ENCODE measurements around the gene FSTL4. TPM values are rescaled to one million over a fixed set of nuclear protein-coding genes. Genes with fewer than 3 reads are reported as not detected.

The FSTL4 gene
- total and polyA plus RNA-seq, 2 of the 4 experiments (the other 2 are of a cell fraction), result 0.18 TPM; not detected in 1

- POLR2A ChIA-PET (ENCODE audit: unreplicated experiment), result no interaction called here
- Histone ChIP-seq H3K4me1 (ENCODE audit: control insufficient read depth, insufficient read depth, low read length) (no peaks in the 10 kb centered on the region), H4K5ac (ENCODE audit: low read depth, low read length) (no peak overlapping the region), H2AK5ac (ENCODE audit: low read depth, low read length) (no peak overlapping the region), H2BK20ac (ENCODE audit: low read depth, low read length) (no peak overlapping the region), H3K9me1 (ENCODE audit: insufficient read depth, low read length) (no peaks in the 10 kb centered on the region), H3K79me1 (ENCODE audit: low read depth in 1 of 2, low read length in 2 of 2) (no peaks in the 10 kb centered on the region), H3K14ac (replicated peaks; ENCODE audit: low read depth, low read length) (no peak overlapping the region), H2BK5ac (ENCODE audit: low read depth, low read length, poor library complexity, severe bottlenecking) (no peak overlapping the region), H3K27me3 (ENCODE audit: control insufficient read depth, insufficient read depth, low read length) (peaks cover 8% of the 10 kb centered on the region; the same call in 1 of the 2 replicates), H3K4ac (ENCODE audit: low read depth, low read length) (no peak overlapping the region), H3K18ac (ENCODE audit: low read depth, low read length) (no peak overlapping the region), H3K56ac (ENCODE audit: extremely low read depth, insufficient read depth, low read length) (no peak overlapping the region), H2BK15ac (ENCODE audit: low read depth, low read length) (no peak overlapping the region), H4K91ac (ENCODE audit: insufficient read depth, low read depth, low read length) (no peak overlapping the region), H3K23ac (ENCODE audit: low read depth, low read length) (no peak overlapping the region), H4K8ac (ENCODE audit: low read depth in 2 of 2, low read length in 2 of 2) (no peak overlapping the region), H3K9me3 (ENCODE audit: control insufficient read depth, insufficient read depth, low read length) (no peaks in the 10 kb centered on the region), H4K20me1 (ENCODE audit: insufficient read depth, low read length) (no peaks in the 10 kb centered on the region), H3K4me3 (ENCODE audit: insufficient read depth, low read depth, low read length) (no peak overlapping the region), H3K36me3 (ENCODE audit: control insufficient read depth, insufficient read depth, low read length) (no peaks in the 10 kb centered on the region), H3K4me2 (ENCODE audit: low read depth, low read length) (no peak overlapping the region), H2BK120ac (ENCODE audit: low read depth, low read length) (no peak overlapping the region), H3K27ac (ENCODE audit: insufficient read depth, low read length) (no peak overlapping the region), H2AFZ (replicated peaks; ENCODE audit: low read length, poor library complexity) (peak overlapping the region; percentile 32), H3K9ac (ENCODE audit: low read depth, low read length) (no peak overlapping the region), H2AK9ac (replicated peaks; ENCODE audit: low read depth, low read length, poor library complexity) (no peak overlapping the region)
- dilution Hi-C loops (cut with HindIII; ENCODE audit: low sequenced_read_pairs, unreplicated experiment) (no loop called here), intact Hi-C loops (cut with micrococcal nuclease) (no loop called here), in situ Hi-C loops (cut with MboI; ENCODE audit: low sequenced_read_pairs) (no loop called here)
- TF ChIP-seq SMC3 (IDR thresholded peaks at IDR 0.05; ENCODE audit: low read depth, low read length) (no peak), CTCF (conservative IDR thresholded peaks at IDR 0.05; ENCODE audit: low read depth, low read length) (no peak)
- no CpG with 5 or more reads among the region's 9 CpGs for WGBS, 2 experiments (ENCODE audit: extremely low coverage in 2 of 2, insufficient read length in 1 of 2)
- DNase-seq (no peak), ATAC-seq (ENCODE audit: low read depth) (no peak)
- no TSS peak for BruUV-seq (replicated peaks)
- CTCF ChIA-PET, result no interaction called here
Measured at GRCh38 chr5:133401731-133402347, 210.5 kb downstream of the FSTL4 start.

Data from IMR-90 (cell line).